GM19043 (cell line): ENCODE data around the gene COG7.
"Not testable (repeated sequence)": the region's sequence is repeated elsewhere in the genome, so short reads cannot be mapped to it uniquely, and the experiment has no call there.

ENCODE experiments used
- ATAC-seq: cut with Tn5 transposase; IDR thresholded peaks from one replicate; pipeline ENCODE4 v1.9.1; 2021; ENCODE audit warnings: low read depth; ENCODE audit not compliant: unreplicated experiment

The COG7 gene

DNA sequence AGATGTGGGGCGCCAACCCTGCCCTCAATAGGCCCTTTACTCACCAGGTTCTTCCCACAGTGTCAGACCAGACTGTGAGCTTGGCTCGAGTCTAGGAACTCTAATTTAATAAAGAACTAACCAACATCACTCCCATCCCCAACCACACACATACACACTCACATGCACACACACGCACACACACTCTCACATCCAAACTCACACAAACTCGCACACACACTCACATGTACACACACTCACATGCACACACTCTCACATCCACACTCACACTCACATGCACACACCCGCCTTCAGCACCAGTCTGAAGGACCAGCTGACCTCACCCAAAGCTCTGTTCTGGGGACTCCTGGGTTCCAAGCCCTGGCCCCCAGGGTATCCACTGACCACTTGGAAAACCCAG lies 63.8 kb downstream of the COG7 start:
- ATAC-seq: no peak

DNA sequence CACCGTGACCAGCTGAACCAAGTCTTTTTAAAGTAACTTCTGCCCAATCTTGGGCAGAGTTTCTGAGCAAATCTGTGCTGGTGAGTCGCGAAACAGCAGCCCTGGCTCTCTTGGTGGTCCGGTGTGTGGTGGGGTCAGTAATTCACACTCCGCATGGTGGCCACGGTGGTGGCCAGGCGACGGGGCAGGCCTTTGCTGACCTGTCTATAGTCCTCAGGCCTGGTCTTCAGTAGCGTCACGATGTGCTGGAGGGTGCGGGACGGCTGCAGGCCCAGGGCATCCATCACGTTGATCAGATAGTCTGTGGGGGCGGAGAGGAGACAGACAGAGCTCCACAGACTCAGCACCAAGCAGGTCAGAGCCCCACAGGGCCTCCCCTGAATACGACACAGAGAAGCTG lies 64.2 kb downstream of the COG7 start:
- no peak for ATAC-seq

DNA sequence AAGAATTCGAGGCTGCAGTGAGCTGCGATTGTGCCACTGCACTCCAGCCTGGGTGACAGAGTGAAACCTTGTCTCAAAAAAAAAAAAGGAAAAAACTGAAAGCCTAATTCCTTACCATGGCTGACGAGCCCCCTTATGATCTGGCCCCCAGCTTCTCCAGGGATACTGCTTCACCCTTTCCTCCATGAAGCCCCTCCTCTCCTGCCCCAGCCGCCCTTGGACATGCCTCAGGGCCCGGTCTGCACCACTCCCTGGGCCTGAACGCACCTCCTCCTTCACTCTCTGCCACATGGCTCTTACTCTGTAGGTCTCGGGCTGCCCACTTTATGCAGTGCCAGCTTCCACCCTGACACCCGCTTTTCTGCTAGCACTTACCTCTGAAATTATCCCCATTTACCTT lies 65.3 kb downstream of the COG7 start:
- ATAC-seq: no peak

DNA sequence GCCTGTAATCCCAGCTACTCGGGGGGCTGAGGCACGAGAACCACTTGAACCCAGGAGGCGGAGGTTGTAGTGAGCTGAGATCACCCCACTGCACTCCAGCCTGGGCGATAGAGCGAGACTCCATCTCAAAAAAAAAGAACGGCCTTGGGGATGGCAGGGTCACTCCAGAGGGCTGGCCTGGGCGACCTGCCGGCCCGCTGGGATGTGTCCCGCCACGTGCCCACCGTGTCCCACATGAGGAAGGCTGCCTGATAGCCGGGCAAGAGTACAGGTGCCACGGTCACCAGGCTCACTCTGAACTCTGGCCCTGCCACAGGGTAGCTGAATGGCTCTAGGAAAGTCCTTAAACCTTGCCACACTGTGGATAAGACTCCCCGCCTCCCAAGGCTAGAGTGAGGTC lies 67.5 kb downstream of the COG7 start:
- ATAC-seq: no peak

DNA sequence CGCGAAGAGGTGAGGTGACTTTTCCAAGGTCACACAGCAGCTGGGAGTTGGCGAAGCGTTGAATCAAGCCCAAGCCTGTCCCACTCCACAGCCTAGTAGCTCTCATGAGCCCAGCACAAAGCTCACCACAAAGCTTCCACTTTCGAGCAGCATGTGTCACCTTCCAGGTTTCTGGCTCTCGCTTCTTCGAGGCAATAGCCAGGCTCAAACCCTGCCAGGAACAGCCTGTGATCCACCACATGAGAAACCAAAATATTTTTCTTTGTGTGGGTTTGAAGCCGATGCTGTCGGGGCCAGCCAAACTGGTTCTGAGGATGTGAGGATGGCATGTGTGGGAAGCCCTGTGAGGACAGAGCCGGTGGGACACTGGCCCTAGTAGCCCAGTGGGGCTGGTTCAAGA lies 68.1 kb downstream of the COG7 start:
- ATAC-seq: no peak

DNA sequence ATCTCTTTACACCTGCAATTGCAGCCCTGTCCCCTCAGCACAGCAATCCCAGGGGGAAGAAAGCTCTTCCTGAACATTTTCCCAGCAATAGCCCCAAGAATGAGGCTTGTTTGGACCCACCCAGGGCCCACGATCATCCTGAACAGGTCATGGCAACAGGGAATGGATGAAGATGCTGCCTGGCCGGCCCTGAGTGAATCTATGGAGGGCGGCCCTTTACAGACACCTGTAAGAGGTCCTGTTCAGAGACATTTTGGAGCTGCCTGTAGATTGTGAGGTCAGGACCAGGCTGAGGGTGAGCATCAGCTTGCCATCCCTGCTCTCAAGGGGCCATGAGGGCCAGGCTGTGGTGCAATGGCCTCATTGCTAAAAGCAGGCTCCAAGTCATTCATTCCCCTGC lies 69.1 kb downstream of the COG7 start:
- no peak for ATAC-seq

DNA sequence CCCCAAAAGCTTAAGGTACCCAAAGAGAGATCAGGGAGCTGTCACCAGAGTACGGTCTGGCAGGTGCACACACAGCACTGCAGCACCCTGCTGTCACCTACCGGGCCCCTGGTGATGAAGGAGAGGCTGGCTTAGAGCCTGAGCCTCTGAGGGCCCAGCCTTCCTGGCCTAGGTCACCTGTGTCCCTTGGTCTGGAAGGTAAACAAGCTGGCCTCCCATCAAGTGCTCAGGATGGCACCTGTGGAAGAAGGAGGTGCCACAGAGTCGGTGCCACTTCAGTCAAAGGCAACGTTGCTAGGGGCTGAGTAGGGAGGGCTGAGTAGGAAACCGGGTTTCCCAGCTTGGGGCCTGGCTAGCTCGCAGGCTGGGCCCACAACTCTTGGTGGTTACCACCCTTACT lies 70.7 kb downstream of the COG7 start:
- no peak for ATAC-seq

DNA sequence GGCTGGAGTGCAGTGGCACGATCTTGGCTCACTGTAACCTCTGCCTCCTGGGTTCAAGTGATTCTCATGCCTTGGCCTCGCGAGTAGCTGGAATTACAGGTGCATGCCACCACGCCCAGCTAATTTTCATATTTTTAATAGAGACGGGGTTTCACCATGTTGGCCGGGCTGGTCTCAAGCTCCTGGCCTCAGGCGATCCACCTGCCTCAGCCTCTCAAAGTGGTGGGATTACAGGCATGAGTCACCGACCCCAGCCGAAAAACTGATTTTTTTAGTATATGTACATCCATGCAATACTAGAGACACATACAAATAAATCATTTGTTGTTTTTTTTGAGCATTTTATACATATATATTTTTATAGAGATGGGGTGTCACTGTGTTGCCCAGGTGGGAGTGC lies 71.3 kb downstream of the COG7 start:
- not testable (repeated sequence) for ATAC-seq

DNA sequence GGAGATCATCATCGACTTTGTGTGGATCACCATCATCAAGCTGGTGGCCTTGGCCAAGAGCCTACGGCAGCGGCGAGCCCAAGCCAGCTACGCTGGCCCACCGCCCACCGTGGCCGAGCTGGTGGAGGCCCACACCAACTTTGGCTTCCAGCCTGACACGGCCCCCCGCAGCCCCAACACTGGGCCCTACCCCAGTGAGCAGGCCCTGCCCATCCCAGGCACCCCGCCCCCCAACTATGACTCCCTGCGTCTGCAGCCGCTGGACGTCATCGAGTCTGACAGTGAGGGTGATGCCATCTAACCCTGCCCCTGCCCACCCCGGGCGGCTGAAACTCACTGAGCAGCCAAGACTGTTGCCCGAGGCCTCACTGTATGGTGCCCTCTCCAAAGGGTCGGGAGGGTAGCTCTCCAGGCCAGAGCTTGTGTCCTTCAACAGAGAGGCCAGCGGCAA lies 72.5 kb downstream of the COG7 start:
- no peak for ATAC-seq

DNA sequence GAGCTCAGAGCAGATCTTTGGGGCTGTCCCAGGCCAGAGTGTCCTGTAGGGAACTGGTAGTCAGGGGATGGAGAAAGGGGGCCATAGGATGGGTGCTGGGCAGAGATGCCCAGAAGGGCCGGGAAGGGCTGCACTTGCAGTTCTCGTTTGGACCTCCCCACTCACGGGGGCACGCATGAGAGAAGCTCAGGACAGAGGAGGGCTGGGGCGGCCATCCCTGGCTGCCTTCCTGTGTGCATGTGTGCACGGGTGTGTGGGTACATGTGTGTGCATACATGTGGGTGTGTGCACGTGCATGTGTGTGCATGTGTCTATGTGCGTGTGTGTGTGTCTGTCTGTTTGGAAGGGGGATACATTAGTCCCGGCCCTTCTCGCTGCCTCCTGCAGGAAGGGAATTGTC lies 73.3 kb downstream of the COG7 start:
- ATAC-seq: no peak

DNA sequence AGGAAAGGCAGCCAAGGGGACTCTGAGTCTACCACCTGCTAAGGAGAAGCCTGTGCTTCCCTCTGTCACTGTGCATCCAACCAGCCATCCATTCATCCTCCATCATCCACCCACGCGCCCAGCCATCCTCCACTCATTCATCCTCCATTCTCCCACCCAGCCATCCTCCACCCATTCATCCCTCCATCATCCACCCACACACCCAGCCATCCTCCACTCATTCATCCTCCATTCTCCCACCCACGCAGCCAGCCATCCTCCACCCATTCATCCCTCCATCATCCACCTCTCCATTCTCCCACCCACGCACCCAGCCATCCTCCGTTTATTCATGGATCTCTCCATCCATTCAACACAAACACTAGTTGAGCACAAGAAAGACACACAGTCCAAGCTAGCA lies 74.1 kb downstream of the COG7 start:
- ATAC-seq: no peak

DNA sequence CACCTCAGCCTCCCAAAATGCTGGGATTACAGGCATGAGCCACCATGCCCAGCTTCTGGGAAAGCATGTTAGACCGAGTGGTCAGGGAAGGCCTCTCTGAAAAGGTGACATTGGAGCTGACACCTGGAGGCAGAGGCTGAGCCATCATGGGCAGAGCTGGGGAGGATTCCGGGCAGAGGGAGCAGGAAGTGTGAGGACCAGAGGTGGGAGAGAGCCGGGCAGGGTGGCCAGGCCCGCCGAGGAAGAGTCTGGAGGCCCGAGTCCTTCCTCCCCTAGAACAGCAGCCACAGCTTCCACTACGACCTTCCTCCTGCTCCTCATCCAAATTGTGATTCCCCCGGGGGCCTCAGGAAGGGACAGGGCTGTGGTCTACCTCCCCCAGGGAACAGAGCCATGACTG lies 74.7 kb downstream of the COG7 start:
- no peak for ATAC-seq

DNA sequence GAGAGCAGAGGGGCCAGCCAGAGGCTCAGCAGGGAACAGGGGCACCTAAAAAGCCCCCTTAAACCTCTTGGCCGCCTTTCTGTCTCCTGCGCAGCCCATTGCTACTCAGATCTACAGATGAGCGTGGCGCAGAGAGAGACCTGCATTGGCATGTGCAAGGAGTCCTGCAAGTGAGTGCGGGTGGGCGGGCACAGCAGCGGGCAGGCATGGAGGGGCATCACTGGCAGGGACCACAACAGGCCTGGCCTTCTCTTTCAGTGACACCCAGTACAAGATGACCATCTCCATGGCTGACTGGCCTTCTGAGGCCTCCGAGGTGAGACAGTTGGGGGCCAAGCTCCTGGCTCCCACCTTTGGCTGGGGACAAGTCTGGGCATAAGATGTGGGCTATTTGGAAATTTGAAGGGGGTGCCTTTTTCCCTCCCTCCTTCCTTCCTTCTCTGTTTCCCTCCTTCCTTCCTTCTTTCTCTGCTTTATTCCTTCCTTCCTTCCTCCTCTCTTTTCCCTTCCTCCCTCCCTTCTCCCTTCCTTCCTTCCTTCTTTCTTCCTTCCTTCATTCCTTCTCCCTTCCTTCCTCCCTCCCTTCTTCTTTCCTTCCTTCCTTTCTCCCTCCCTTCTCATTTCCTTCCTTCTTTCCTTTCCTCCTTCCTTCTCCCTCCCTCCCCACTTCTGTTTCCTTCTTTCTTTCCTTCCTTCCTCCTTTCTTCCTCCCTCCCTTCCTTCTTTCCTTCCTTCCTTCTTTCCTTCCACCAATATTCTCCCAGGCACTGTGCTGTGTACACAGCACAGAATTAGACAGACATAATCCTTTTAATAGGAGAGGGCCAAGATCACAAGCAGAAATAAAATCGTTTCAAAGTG lies 75.7 kb downstream of the COG7 start:
- ATAC-seq: no peak

DNA sequence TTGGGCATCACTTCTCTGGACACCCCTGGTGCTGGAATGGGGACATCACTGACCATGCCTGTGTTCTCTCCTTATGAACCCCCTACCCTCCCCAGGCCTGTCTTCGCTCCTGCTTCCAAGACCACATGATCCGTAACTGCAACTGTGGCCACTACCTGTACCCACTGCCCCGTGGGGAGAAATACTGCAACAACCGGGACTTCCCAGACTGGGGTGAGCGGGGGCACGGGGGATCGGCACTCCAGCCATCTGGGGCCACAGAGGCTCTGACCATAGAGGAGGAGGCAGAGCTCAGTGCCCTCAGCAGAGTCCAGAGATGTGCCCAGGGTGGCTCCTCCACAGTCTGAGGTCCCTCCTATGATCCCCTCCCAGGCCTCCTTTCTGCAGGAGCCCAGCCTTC lies 77.3 kb downstream of the COG7 start:
- no peak for ATAC-seq

DNA sequence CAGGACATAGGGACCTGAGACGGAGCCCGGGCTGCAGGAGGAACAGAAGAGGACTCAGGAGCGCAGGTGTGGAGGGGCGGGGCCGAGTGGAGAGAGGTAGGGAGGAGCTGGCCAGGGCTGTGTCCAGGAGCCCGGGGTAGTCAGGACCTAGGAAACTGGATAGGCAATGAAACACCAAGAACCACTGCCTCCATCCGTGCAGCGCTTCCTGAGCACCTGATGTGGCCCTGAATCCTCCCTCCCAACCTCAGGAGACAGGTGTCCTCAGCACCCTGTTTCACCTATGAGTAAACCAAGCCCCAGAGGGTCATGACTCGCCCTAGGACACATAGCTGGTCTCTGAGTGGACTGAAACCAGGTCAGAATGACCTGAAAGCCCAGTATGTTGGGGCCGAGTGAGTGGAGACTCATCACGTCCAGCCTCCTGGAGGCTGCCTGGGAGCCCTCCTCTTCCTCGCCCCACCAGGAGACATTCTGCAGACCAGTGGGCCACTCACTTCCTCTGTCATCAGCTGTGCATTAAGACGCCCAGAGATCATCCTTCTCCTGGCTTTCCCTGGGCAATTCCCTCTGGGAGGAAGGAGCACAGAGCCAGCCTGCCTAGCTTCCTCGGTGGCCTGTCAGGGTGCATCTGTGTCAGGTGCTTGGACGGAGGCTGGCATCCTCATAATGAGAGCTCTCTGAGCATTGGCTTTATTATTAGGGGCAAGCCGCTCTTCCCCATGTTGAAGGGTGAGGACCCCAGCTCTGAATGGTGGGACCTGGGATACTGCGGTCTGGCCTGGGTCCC lies 78.1 kb downstream of the COG7 start:
- ATAC-seq: no peak

DNA sequence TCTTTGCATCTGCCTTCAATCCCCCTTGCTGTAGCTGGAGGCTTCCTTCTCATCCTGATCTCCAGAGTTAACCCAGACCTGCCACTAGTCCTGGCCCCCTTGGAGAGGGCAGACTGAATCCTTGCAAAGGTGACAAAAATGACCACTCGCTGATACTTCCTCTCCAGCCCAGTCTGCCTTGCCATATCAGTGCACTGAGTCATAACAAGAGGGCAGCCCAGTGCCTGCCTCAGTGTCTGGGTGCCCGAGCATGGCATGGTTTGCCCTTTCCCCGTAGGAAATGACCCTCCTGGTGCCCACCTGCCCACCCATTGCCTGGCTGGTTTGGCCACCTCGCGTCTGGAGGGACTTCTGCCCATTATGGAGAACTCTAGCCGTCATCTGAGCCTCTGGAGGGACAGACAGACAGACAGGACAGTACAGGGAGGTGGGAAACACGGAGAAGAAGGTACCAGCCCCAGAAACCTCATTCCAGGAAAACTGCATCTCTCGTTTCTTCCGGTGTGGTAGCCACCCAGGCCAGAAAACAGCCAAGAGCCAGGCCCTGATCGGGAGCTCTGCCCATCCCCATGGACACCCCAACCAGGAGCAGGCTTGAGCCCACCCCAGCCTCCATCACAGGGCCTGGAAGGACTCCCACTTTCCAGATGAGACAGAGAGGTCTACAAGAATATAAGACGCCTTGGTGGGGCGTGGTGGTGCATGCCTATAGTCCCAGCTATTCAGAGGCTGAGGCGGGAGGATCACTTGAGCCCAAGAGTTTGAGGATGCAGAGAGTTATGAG lies 79.4 kb downstream of the COG7 start:
- ATAC-seq: no peak

DNA sequence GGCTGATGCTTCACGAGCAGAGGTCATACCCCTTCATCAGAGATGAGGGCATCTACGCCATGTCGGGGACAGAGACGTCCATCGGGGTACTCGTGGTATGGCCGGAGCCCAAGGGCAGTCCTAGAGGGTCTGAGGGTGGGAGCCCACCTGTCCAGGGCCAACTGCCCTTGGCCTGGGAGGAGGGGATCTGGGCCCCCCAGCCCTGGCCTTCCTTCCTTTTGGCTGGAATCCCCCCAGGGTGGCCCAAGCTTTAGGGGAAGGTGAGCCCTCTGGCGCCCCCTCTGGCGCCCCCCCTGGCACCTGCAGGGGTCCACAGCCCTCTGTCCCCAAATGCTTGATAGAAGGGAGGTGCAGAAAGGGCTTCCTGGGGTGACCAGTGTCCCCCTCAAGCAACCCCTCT lies 81.6 kb downstream of the COG7 start:
- ATAC-seq: no peak

DNA sequence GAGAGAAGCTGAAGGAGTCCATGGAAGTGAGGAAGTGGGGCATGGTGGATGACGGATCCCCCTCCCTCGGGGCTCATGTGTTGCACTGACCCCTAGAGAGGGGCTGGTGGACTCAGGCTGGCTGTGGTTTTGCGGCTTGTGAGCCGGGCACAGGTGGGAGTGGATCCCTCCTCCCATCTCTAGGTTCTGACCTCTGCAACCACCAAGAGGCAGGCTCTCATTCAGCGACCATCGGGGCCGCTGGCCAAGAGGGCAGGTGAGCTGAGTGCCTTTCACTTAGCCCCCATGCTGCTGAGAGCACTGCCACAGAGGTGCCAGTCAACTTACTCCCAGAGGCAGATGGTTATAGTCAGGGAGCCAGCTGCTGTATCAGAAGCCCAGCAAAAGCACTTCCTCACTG lies 83.6 kb downstream of the COG7 start:
- ATAC-seq: no peak

DNA sequence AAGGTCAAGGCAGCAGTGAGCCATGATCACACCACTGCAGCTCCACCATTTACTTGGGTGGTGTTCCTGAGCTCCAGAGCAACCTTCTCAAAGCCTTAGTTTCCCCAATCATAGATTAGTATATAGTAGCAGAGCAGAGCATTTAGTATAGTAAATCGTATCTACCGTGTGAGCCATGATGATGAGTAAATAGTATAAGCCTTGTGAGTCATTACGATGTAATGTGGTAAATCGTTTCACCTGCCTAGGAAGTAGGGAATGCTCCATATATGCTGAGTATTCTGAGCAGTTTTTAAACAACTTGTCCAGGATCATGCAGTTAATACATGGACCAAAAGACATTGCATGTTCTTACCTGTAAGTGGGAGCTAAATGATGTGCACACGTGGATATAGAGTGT lies 84.5 kb downstream of the COG7 start:
- ATAC-seq: no peak

DNA sequence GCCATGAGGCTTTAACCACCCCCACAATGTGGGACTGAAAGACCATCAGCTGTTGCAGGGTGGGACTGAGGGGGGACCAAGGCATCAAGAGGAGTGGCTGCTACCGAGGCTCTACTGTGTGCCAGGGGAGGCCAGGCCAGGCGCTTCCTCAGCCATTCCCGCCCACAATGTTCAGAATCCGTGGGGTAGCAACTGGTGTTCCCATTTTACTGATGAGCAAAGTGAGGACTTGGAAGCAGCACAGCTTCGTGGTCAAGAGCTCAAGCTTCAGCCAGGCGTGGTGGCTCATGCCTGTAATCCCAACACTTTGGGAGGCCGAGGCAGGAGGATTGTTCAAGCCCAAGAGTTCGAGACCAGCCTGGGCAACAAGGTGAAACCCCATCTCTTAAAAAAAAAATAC lies 85.0 kb downstream of the COG7 start:
- no peak for ATAC-seq

DNA sequence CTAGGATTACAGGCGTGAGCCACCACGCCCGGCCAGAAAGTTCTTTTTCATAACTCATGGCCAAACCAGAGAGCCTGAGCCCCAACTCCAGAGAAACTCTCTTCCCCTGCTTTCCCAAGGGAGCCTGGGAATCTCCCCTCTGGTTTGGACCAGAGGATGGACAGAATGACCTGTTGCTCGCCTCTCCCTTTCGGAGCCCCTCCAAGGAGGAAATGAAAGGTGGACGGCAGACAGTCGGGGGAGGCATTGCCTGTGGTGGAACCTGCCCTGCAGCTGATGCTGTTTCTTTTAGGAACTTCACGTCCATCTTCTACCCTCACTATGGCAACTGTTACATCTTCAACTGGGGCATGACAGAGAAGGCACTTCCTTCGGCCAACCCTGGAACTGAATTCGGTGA lies 85.4 kb downstream of the COG7 start:
- no peak for ATAC-seq
